Sigmoid colon (tissue), 3 donors: Measurements from ENCODE around the gene MAVS.

Experiments used
- POLR2A ChIP-seq, 2 donors: fragments of 450-650 bp; IDR thresholded peaks; one replicate each; pipeline ENCODE4 v1.6.1; 2016; ENCODE audit warnings: antibody characterized with exemption in 2 of 2, mild to moderate bottlenecking in 2 of 2, moderate library complexity in 2 of 2
- TF ChIP-seq, protein P1 (sequence below), 4 experiments: fragments of 450-650 bp in 3 of 4; fragments of 200-600 bp in 1 of 4; IDR thresholded peaks; one replicate each; pipeline ENCODE4 v1.5.1; 2016 to 2019; ENCODE audit warnings: antibody characterized with exemption in 4 of 4, mild to moderate bottlenecking in 3 of 4, moderate library complexity in 2 of 4

DNA sequence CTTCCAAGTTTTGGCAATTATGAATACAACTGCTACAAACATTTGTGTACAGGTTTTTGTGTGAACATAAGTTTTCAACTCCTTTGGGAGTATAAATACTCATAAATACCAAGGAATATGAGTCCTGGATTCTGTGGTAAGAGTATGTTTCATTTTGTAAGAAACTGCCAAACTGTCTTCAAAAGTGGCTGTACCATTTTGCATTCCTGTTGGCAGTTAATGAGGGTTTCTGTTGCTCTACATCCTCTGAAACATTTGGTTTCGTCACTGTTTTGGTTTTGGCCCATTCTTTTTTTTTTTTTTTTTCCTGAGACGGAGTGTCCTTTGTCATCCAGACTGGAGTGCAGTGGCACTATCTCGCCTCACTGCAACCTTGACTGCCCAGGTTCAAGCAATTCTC, 17.8 kb upstream of the MAVS start:
- no peak for TF ChIP-seq POLR2A (IDR thresholded peaks at IDR 0.05)
- TF ChIP-seq, protein P1, sequence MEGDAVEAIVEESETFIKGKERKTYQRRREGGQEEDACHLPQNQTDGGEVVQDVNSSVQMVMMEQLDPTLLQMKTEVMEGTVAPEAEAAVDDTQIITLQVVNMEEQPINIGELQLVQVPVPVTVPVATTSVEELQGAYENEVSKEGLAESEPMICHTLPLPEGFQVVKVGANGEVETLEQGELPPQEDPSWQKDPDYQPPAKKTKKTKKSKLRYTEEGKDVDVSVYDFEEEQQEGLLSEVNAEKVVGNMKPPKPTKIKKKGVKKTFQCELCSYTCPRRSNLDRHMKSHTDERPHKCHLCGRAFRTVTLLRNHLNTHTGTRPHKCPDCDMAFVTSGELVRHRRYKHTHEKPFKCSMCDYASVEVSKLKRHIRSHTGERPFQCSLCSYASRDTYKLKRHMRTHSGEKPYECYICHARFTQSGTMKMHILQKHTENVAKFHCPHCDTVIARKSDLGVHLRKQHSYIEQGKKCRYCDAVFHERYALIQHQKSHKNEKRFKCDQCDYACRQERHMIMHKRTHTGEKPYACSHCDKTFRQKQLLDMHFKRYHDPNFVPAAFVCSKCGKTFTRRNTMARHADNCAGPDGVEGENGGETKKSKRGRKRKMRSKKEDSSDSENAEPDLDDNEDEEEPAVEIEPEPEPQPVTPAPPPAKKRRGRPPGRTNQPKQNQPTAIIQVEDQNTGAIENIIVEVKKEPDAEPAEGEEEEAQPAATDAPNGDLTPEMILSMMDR (IDR thresholded peaks at IDR 0.05), result no peak
